Cardiac muscle cell (in vitro differentiated cells and primary cell): ENCODE data around the gene STAG3. TPM values are rescaled to one million over a fixed set of nuclear protein-coding genes. Genes with fewer than 3 reads are reported as not detected.

Experiments used
- DNase-seq, 2 donors: peaks; one replicate each; pipeline versions ENCODE4 v3.0.0 to v3.0.0-alpha.2; 2010 to 2017; ENCODE audit warnings: low read depth in 1 of 2, low spot score in 1 of 2
- H3K27ac ChIP-seq: fragments of 200-600 bp; sonication (generic); 2 replicates; pipeline ENCODE4 v1.5.1; 2016
- H3K27me3 ChIP-seq: fragments of 200-600 bp; sonication (generic); 2 replicates; pipeline ENCODE4 v1.6.0; 2016; ENCODE audit warnings: control low read depth
- H3K36me3 ChIP-seq: fragments of 200-600 bp; sonication (generic); 2 replicates; pipeline ENCODE4 v1.5.1; 2016; ENCODE audit warnings: control low read depth
- H3K4me1 ChIP-seq: fragments of 200-600 bp; sonication (generic); 2 replicates; pipeline ENCODE4 v1.8.1; 2017; ENCODE audit warnings: low read depth, mild to moderate bottlenecking, mixed run types
- H3K4me3 ChIP-seq: fragments of 200-600 bp; sonication (generic); 2 replicates; pipeline ENCODE4 v1.5.1; 2016; ENCODE audit warnings: mild to moderate bottlenecking
- H3K9me3 ChIP-seq: fragments of 200-600 bp; sonication (generic); 2 replicates; pipeline ENCODE4 v1.5.1; 2017; ENCODE audit warnings: low read depth, mild to moderate bottlenecking, control low read depth
- CTCF ChIP-seq: IDR thresholded peaks from 2 replicates; pipeline ENCODE4 v1.5.1; 2012; ENCODE audit warnings: low read depth, mild to moderate bottlenecking, low read length
- polyA plus RNA-seq: library from polyadenylated mRNA; unstranded; fragments of >200 nt; fragmentation: Nextera tagmentation; extraction: Ambion mirVana; gene quantifications from 2 replicates; pipeline ENCODE4 v1.2.1, GENCODE V29; 2016
- total RNA-seq: library from RNA; depleted of rRNA; stranded (reverse); fragments of >200 nt; gene quantifications from 2 replicates; pipeline ENCODE4 v1.2.3, GENCODE V29; 2016

STAG3 gene
- total and polyA plus RNA-seq, 2 experiments from 2014 or later = 2.0 to 5.8 TPM

DNA sequence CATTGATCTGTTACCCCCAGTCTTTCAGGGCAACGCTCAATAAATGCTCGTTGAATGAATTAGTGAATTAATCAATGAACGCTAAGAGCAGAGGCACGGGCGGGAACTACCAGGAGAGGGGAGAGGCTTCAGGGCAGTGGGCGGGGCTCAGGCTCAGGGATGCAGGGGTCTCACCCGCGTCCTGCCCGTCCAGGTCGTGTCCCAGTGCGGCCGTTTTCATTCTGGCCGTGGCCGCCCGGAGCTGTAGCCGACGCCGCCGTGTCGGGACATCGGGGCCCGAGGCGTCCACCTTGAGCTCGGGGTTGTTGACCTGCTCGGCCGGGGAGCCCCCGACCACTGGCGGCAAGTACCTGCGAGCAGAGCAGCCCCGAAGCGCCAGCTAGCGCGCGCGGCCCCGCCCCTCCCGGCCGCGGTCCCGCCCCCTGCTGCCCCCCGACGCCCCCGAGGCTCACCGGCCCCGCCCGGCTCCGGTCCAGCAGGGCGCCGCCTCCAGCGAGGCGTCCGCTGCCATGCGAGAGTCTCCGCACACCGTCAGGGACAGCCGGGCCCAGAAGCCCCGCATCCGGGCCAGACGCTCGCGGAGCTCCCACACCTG lies 6.5 kb upstream of the STAG3 start:
- DNase-seq = peak in 1 of 2 donors; percentile 30
- H3K4me1 ChIP-seq = peaks cover 10% of the 10 kb centered on the region
- TF ChIP-seq CTCF = no peak
- peak overlapping the region; percentile 25 for H3K4me3 ChIP-seq
- H3K27me3 ChIP-seq = peaks cover 13% of the 10 kb centered on the region
- no peak overlapping the region for H3K27ac ChIP-seq
- no peaks in the 10 kb centered on the region for H3K36me3 ChIP-seq
- H3K9me3 ChIP-seq = no peaks in the 10 kb centered on the region

DNA sequence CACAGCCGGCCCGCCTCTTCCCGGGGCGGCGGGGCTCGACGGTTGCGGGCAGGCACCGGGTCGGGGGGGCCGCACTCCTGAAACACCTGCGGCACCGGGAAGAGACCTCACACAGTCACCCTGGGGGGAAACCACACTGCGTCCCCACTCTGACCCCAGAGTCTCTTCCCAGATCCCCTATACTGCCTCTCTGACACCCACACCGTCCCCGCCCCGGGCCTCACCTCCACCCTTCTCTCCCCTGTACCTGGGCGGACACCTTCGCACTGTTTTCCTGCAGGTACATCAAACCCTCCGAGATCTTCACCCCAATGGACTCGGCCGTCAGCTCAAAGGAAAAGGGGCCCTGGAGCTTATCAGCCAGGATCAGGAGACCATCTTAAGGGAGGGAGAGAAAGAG lies 5.9 kb upstream of the STAG3 start:
- Histone ChIP-seq H3K4me3 (peak overlapping the region; percentile 25), H3K4me1 (peaks cover 10% of the 10 kb centered on the region), H3K27ac (no peak overlapping the region), H3K9me3 (no peaks in the 10 kb centered on the region), H3K27me3 (peaks cover 13% of the 10 kb centered on the region), H3K36me3 (no peaks in the 10 kb centered on the region)
- no peak for DNase-seq
- TF ChIP-seq CTCF = no peak

DNA sequence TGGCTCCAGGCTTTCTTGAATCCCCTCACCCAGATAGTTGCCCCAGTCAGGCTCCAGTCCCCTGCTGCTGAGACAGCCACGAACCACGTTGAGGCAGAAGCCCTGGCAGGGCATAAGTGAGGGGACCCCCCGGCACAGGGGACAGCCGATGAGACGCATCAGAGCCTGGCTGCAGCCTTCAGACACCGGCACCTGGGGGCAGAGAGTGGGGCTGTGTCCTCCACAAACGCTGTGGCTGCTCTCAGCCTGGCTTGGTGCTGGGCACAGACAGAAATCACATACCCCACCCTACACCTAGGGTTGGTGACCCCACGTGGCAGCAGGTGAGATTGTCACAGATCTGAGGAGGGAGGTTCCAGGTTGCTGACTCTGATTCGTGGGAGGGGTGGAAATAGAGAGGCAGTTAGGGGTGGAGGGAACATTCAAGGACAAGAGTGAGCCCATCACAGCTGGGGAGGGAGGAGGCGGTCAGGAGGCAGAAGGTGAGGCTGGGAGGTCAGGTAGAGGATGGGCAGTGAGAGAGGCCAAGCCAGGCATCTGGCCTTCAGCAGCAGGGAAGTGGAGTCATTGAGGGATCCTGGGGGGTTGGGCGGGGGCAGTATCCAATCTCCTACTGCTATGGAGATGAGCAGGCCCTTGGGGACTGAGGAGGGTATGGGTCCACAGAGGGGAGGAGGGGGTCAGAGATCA lies 3.8 kb upstream of the STAG3 start:
- Histone ChIP-seq H3K27me3 (peaks cover 13% of the 10 kb centered on the region), H3K4me3 (no peak overlapping the region), H3K4me1 (no peaks in the 10 kb centered on the region), H3K36me3 (no peaks in the 10 kb centered on the region), H3K27ac (no peak overlapping the region), H3K9me3 (no peaks in the 10 kb centered on the region)
- TF ChIP-seq CTCF = no peak
- DNase-seq = no peak

DNA sequence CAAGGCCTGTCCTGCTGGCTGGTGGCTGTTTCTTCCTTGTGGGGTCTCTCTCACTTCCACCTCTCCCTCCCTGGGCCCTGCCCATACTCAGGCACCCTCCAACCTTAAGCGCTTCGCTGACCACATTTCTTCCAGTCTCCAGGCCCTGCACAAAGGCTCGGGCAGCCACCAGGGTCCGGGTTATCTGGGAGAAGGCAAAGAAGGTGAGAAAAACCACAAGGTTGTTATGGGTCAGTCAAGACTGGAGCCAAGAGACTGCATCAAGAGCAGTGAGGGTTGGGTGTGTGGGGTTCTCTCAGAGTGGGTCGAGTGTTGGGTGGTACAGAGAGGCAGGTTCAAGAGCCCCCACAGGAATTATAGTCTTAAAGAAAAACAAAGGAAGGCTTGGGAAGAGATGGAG lies 3.1 kb upstream of the STAG3 start:
- Histone ChIP-seq H3K4me3 (no peak overlapping the region), H3K27ac (no peak overlapping the region), H3K27me3 (peaks cover 13% of the 10 kb centered on the region), H3K9me3 (no peaks in the 10 kb centered on the region), H3K36me3 (no peaks in the 10 kb centered on the region), H3K4me1 (no peaks in the 10 kb centered on the region)
- DNase-seq = no peak
- no peak for TF ChIP-seq CTCF

DNA sequence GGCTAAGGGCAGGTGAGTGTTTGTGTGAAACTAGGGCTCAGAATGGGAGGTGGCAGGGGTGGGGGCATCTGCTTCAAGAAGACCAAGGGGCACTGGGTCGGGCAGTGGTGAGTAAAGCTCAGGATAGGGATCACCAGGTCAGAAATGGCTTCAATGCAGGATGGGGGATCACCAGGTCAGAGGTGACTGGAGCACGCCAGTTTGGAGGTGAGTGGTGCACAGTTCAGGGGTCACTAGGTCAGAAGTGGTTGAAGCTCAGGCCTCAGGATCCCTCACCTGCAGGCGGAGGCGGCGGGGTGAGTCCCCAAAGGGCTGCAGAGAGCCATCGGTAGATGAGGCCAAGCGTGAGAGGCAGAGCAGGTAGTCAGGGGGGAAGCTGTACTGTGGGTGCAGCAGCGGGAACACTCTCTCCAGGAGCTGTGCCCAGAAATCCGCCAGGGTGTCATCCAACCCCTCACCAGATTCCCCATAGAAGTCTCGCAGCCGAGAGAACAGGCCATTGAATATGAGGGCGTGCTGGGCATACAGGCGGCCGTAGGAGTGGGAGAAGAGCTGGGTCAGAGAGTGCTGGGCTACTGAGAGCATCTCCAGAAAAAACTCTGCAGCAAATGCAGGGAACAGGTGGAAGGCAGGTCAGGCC lies 2.3 kb upstream of the STAG3 start:
- no peak for DNase-seq
- Histone ChIP-seq H3K4me1 (no peaks in the 10 kb centered on the region), H3K4me3 (no peak overlapping the region), H3K27ac (no peak overlapping the region), H3K9me3 (no peaks in the 10 kb centered on the region), H3K27me3 (peaks cover 13% of the 10 kb centered on the region), H3K36me3 (no peaks in the 10 kb centered on the region)
- TF ChIP-seq CTCF = no peak
